Kidney glomerular epithelial cell (primary cell): ENCODE measurements around the gene CYP26B1.

Experiments used
- DNase-seq: peaks from one replicate; lab custom pipeline; 2025; lab: John Stamatoyannopoulos, UW

CYP26B1 gene

DNA sequence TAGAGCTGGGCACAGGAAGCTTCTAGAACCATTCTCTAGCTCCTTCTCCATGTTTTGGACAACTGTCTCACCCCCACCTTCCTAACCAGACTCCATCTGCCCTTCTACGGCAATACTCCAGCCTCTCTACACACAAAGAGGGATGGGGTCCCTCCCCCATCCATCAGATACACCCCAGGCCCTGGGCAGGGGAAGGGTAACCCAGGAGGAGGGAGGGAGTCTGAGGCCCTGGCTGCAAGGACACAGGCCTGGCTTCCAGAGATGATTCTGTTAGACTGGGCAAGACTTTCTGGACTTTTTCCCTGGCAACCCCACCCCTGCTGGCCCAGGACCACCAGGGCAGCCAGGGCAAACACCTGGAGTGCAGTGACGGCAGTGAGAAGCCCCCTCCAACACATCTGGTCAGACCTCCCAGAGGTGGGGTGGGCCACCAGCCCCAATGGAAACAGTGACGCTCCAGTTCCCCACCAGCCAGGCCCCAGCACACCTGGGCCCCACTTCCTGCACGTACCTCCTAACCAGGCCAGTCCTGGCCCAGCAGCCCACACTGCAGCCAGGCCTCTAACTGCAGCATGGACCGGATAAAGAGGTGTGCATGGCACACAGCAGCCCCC lies 6.5 kb downstream of the CYP26B1 start:
- DNase-seq: no peak

DNA sequence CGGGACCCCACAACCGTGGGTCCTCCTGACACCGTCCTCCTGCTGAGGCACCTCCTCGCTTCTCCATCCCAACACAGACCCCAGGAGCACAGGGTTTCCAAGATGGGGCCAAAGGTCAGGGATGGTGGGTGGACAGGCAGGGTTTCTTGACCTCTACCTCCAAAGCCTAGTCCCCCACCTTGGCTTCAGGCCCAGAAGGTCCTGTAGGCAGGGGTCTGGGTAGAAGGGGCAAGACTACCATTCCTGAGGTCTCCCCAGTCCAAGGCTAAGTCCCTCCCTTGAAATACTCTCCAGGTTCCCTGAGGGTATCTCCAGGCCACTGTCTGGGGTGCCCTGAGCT lies 7.1 kb downstream of the CYP26B1 start:
- DNase-seq: no peak

GRCh38 chr2:72139874-72140620 lies 7.6 kb downstream of the CYP26B1 start:
- no peak for DNase-seq

GRCh38 chr2:72139471-72139873 lies 8.2 kb downstream of the CYP26B1 start:
- no peak for DNase-seq

DNA sequence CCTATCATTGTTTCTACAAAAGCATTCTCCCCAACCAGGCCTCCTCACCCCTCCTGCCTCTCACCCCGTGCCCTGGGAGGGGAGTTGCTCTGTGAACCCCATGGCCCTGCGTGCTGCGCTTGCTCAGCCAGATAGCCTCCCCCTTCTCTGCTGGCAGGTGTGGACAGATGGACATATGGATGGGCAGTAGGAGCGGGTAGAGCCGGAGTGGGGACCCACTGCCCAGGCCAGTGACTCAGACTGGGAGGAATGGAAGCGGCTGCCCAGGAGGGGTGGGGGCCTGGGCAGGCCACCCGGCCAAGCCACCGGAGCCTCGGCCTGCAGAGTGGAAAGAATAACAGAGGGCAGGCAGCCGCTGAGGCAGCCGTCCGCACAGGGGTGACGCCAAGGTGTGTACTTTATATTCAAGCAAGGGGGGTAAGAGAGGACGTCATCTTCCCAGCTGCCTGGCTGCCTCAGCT lies 8.7 kb downstream of the CYP26B1 start:
- DNase-seq: peak; percentile 35

DNA sequence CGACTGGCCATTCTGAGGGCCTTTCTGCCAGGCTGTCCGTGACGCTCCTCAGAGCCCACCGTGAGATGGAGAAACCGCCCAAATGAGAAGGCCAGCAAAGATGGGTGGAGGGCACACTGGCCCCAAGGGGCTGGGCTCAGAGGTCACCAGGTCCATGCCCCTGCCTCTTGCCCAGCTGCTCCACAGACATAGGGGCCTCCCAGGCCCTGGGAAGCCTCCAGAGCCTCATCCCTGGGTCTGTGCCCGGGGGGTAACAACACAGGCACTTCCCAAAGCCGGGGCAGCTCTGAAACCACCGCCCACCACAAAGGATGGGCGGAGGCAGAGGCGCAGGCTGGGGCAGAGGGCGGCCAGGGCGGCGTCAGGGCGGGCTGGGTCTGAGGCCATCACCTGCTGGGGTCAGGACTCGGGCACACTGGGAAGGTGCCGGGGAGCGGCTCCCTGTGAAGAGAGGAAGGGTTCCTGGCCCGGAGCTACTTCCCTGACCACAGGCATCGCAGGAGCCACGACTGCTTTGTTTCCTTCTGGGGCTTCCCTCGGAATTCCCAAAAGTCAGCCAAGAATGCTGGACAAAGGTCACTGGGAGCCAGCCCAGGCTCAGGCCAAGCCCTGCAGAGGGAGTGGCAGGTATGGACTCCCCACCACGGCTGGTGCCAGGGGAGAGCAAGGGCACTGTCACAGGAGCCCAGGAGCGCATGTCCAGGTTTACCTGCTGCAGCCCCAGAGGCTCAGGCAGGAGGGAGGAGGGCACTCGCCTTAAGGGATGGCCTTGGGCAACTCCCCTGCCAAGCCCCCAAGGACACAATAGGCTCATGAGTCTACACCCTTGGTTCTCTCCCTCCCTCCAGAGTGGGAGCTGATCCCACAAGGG lies 9.4 kb downstream of the CYP26B1 start:
- no peak for DNase-seq

GRCh38 chr2:72137498-72138010 lies 10.1 kb downstream of the CYP26B1 start:
- DNase-seq: peak; percentile 17

DNA sequence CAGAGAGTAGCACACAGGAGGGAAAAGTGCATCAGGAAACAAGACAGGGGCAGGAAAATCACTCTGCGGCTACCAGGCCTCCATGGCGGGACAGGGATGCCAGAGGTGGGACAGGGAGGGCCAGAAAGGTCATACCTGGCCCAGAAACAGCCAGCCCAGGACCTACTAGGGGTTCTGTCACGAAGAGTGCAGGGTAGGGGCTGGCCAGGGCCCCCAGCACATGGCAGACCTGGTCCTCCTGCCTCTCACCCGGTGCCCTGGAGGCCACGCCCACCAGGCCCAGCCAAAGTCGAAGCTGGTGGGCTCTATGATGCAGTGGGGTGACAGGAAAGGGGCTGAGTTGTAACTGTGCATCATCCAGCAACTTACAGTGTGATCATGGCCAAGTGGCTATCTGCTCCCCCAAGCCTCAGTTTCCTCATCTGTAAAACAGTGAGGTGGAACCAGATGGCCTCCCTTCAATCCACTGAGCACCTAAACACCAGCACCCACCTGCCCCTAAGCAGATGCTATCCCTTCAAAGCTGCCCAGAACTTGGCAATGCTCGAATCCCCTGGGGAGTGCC lies 10.6 kb downstream of the CYP26B1 start:
- no peak for DNase-seq

DNA sequence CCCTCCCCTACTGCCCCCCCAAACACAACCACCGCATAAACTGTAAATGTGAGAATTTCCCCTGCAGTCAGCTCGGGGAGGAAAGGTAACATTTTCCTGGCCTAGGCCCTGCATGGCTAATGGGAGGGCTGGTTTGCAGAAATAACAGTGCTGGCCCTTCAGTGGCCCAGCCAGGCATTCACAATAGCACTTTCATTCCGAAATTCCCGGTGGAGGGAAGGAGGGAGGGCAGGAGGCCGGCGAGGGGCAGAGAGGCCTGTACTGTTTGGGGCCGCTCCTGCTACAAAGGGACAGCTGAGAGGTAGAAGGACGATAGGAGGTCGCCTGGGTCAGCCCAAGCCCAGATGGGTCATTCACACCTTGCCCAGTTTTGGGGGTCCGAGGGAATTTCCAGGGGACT lies 11.3 kb downstream of the CYP26B1 start:
- DNase-seq: no peak

DNA sequence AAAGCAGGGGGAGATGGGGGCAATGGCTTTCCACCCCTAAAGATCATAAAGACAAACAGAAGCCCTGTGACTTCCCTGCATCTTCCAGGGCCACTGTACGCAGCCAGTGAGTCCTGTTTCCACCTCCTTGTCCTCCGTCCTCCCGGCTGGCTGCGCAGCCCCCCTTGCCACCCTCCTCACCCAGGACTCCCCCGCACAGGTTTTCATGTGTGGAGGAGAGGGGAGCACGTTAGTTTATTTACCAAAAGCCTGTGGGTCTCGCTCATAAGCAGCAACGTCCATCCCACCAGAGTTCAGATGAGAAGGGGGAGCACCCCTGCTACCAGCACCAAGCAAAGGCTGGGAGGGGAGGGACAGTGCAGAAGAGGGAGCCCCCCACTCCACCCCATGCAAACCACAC lies 11.7 kb downstream of the CYP26B1 start:
- no peak for DNase-seq

- DNase-seq: no peak
Measured at GRCh38 chr2:72134997-72135800, 12.5 kb downstream of the CYP26B1 start.

DNA sequence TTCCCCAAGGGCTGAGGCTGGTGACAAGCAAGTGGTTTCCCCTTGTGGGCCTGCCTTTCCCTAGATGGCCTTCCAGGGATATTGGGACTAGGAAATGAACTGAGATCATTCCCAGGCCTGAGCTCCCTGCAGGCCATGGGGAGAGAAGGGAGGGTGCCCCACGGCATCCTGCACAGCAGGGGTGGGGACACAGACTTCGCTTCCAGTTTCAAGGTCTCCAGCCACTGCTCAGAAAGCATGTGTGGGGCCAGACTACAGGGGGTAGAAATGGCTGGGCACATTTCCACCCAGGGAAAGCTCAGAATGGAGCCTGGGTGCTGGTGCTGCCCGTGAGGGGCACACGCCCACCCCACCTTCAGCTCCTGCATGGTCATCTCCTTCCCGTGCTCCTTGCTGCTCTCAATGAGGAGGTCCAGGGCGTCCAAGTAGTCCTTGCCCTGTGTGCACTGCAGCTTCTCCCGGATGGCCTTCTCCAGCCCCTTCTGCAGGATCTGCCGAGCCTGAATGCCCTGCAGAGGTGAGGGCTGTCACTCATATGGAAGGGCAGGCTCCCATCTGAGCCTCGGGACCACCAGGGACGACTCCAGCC lies 13.2 kb downstream of the CYP26B1 start:
- DNase-seq: no peak

GRCh38 chr2:72133721-72134407 lies 13.8 kb downstream of the CYP26B1 start:
- no peak for DNase-seq

DNA sequence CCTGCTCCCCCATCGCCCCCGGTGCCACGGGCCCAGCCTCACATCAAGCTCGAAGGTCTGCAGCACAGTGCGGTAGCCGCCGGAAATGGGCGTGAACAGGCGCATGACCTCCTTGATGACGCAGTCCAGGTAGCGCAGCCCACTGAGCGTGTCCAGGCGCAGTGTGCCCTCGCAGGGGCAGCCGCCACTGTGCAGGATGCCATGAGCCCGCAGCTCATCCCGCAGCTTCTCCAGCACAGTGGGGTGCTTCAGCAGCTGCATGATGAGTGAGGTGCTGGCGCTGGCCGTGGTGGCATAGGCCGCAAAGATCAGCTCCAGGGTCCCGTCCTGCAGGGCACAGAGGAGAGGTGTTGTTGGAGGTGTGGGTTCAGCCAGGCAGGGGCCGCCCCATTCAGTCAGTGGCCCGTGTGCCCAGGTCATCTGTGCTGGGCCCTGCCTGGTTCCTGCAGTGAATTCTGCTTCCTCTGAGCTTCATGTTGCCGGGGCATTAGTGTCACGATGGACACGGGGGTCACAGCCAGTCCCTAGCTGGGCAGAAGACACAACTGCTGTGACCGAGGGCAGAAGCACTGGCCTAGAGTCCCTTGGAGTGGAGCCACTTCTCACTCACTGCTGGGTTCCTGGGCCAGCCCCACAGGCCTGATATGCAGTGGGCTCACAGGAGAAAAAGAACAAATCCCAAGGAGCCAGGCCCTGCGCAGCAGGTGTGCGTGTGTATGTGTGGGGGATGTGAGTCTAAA lies 14.5 kb downstream of the CYP26B1 start:
- no peak for DNase-seq

- DNase-seq: no peak
Measured at GRCh38 chr2:72131916-72132841, 15.5 kb downstream of the CYP26B1 start.

DNA sequence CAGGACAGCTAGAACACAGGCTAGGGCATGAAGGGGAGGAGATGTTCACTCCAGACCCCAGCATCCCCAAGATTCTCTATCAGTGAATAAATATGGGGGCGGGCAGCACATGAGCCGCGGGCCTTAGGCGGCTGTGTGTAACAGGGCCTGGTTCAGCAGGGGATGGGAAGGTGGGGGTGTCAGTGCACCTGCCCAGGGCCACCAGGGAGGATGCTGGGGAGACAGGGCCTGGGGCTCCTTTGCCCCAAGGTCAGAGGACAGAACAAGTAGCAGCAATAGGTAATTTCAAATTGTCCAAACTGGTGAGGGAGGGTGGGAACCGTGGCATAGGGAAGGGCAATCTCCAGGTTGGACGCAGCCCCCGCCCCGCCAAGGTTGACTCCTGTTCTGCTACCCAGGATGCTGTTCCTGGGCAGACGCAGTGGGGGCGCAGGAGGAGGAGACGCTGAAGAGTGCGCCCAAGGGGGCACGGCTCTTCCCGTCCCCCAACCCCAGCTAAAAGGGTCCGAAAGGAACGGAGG lies 16.2 kb downstream of the CYP26B1 start:
- DNase-seq: no peak

DNA sequence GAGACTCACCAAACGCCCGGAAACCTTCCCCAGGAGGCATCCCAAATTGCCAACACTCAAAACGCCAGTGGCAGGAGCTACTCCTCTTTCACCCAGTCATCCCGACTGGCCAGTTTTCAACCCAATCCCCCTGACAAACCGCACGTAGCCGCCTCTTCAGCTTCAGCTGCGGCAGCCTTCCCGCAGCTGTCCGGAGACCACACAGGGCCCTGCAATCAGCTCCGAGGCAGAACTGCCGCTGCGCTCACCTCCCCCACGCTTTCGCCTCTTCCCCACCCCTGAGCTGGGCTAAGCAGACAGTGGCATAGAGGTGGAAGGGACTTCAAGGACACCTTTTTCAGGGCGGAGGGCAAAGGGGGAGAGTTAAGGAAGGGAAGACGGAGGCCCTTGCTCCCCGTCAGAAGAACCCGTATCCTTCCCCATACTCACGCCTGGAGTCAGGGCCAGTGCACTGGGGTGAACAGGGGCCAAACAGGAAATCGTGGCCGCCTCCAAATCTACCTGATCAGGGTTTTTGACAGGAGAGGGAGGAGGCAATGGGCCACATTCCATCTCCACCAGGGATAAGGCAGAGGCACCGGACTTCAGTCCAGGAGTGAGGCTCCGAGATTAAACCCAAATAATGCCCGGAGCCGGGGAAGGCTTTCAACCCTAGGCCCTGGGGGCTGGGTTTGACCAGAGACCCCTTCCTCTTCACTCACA lies 16.9 kb downstream of the CYP26B1 start:
- no peak for DNase-seq
